CD4-positive, CD25-positive, alpha-beta regulatory T cell (primary cell): ENCODE measurements around the gene TSKS. TPM values are rescaled to one million over a fixed set of nuclear protein-coding genes. Genes with fewer than 3 reads are reported as not detected.
A peak's percentile ranks its signal among the peaks of the same experiment; 100 is the strongest.

Experiments
- ATAC-seq, 2 donors: fragments of 150-1000 bp; cut with Tn5 transposase; one replicate each; pipeline ENCODE4 v1.10.0; 2021; ENCODE audit warnings: low read depth in 2 of 2, moderate number of reproducible peaks in 2 of 2, moderate library complexity in 1 of 2
- DNase-seq, 3 donors: peaks; one replicate each; pipeline versions ENCODE4 v3.0.0 to v3.0.0-alpha.2; 2012 to 2022; ENCODE audit warnings: mixed read lengths in 1 of 3
- H3K27ac ChIP-seq: one replicate; pipeline ENCODE4 v1.7.0; 2013; ENCODE audit warnings: mild to moderate bottlenecking, low read length; ENCODE audit not compliant: insufficient read depth, poor library complexity, severe bottlenecking
- H3K27me3 ChIP-seq: one replicate; pipeline ENCODE4 v1.7.0; 2013; ENCODE audit warnings: low read length; ENCODE audit not compliant: control insufficient read depth, insufficient read depth
- H3K36me3 ChIP-seq: one replicate; pipeline ENCODE4 v1.7.0; 2013; ENCODE audit warnings: mild to moderate bottlenecking, low read length, moderate library complexity; ENCODE audit not compliant: control insufficient read depth, insufficient read depth
- H3K4me1 ChIP-seq: 2 replicates; pipeline ENCODE4 v1.7.0; 2013; ENCODE audit warnings: mild to moderate bottlenecking, low read length; ENCODE audit not compliant: insufficient read depth, control insufficient read depth, poor library complexity, severe bottlenecking
- H3K4me3 ChIP-seq: one replicate; pipeline ENCODE4 v1.7.0; 2013; ENCODE audit warnings: low read depth, mild to moderate bottlenecking, low read length, moderate library complexity
- H3K9me3 ChIP-seq, 2 experiments: 1 replicate in 1 of 2; 2 replicates in 1 of 2; pipeline ENCODE4 v1.7.0; 2013; ENCODE audit warnings: low read length in 2 of 2, mild to moderate bottlenecking in 1 of 2, moderate library complexity in 1 of 2; ENCODE audit not compliant: control insufficient read depth in 2 of 2
- H3K27ac Mint-ChIP-seq, 3 donors: one replicate each; pipeline ENCODE4 v1.8.0; 2020 to 2022; ENCODE audit warnings: mild to moderate bottlenecking in 3 of 3, mixed read lengths in 3 of 3, moderate library complexity in 2 of 3
- H3K27me3 Mint-ChIP-seq: one replicate; pipeline ENCODE4 v1.8.0; 2022; ENCODE audit warnings: mild to moderate bottlenecking, mixed read lengths
- H3K36me3 Mint-ChIP-seq: one replicate; pipeline ENCODE4 v1.8.0; 2020; ENCODE audit warnings: mixed read lengths
- H3K4me1 Mint-ChIP-seq, 4 donors: one replicate each; pipeline ENCODE4 v1.8.0; 2020 to 2022; ENCODE audit warnings: mixed read lengths in 4 of 4, mild to moderate bottlenecking in 1 of 4
- H3K4me3 Mint-ChIP-seq, 4 donors: one replicate each; pipeline ENCODE4 v1.8.0; 2020 to 2022; ENCODE audit warnings: mild to moderate bottlenecking in 4 of 4, mixed read lengths in 4 of 4, moderate library complexity in 3 of 4
- H3K9me3 Mint-ChIP-seq, 7 donors: one replicate each; pipeline ENCODE4 v1.8.0; 2020 to 2022; ENCODE audit warnings: mixed read lengths in 7 of 7, mild to moderate bottlenecking in 3 of 7, moderate library complexity in 2 of 7
- polyA plus RNA-seq, 4 donors: library from polyadenylated mRNA; unstranded; fragments of 300-500 nt; fragmentation: Illumina TruSeq; gene quantifications; one replicate each; pipeline ENCODE4 v1.2.3, GENCODE V29; 2021
- total RNA-seq: library from RNA; stranded (reverse); gene quantifications from one replicate; pipeline ENCODE4 v1.2.3, GENCODE V29; 2022

TSKS gene
- total and polyA plus RNA-seq, 5 donors from 2014 or later = 0.41 to 0.77 (median 0.45) TPM; not detected in 1

DNA sequence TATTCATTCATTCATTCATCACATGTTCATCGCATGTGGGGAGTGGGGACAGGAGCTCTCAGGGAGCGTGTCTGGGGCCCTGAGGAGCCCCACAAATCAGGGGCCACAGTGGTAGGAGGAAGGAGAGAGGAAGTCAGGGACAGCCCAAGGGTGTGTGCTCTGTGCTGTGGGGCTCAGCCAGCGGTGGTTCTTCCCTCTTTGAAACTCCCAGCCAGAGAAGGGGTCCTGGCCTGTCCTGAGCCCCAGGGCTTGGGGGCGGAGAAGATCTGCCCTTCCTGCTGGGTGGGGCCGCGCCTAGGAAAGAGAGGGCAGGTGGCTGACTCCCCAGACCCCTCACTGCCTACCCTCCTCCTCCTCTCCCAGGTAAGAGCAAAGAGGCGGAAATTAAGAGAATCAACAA, 18.3 kb upstream of the TSKS start:
- Mint-ChIP-seq H3K4me3 (no peak overlapping the region), H3K36me3 (peaks cover 34% of the 10 kb centered on the region), H3K27me3 (no peaks in the 10 kb centered on the region), H3K4me1 (peaks cover 0 to 15% (median 10%) of the 10 kb centered on the region in 4 donors), H3K9me3 (peaks cover 0 to 2% (median 0%) of the 10 kb centered on the region in 7 donors), H3K27ac (peak overlapping the region in 2 of 3 donors; percentile 75 to 81)
- no peak overlapping the region for H3K27ac ChIP-seq
- H3K9me3 ChIP-seq = no peaks in the 10 kb centered on the region
- peaks cover 22% of the 10 kb centered on the region for H3K36me3 ChIP-seq
- no peak for ATAC-seq
- no peak for DNase-seq
- no peaks in the 10 kb centered on the region for H3K27me3 ChIP-seq
- H3K4me3 ChIP-seq = no peak overlapping the region
- no peaks in the 10 kb centered on the region for H3K4me1 ChIP-seq

DNA sequence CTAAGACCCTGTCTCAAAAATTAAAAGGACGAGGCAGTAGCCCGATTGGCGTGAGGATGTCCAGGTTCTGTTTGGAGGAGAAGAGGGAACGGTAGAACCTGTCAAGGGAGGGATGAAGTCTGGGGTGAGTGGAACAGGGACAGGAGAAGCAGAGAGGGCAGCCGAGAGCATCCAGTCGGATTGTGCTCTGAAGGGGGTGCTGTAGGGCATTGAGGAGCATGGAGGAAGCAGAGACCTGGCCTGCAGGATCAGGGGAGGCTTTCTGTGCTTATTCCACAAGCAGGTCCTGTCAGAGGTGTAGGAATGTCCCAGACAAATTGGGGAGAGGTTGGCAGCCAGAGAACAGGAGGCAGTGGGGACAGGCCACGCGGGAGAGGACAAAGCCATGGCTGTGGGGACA, 17.8 kb upstream of the TSKS start:
- Mint-ChIP-seq H3K36me3 (peaks cover 34% of the 10 kb centered on the region), H3K27ac (peak overlapping the region; percentile 71 to 81 (median 75)), H3K4me3 (no peak overlapping the region)

GRCh38 chr19:49779731-49780555, 16.8 kb upstream of the TSKS start:
- Histone ChIP-seq H3K4me1 (no peaks in the 10 kb centered on the region), H3K27ac (no peak overlapping the region), H3K4me3 (no peak overlapping the region), H3K27me3 (no peaks in the 10 kb centered on the region), H3K36me3 (peaks cover 20% of the 10 kb centered on the region), H3K9me3 (no peaks in the 10 kb centered on the region)
- peaks cover 0 to 2% (median 0%) of the 10 kb centered on the region in 7 donors for H3K9me3 Mint-ChIP-seq
- no peaks in the 10 kb centered on the region for H3K27me3 Mint-ChIP-seq
- no peak for ATAC-seq
- H3K4me3 Mint-ChIP-seq = no peak overlapping the region
- DNase-seq = peak in 1 of 3 donors; percentile 16
- peaks cover 29% of the 10 kb centered on the region for H3K36me3 Mint-ChIP-seq
- peaks cover 0 to 15% (median 12%) of the 10 kb centered on the region in 4 donors for H3K4me1 Mint-ChIP-seq
- peak overlapping the region in 2 of 3 donors; percentile 81 to 88 for H3K27ac Mint-ChIP-seq

More for the DNA sequence above, 17.8 kb upstream of the TSKS start:
- H3K4me1 ChIP-seq = no peaks in the 10 kb centered on the region
- DNase-seq (no peak), ATAC-seq (no peak)
- H3K4me3 ChIP-seq = no peak overlapping the region
- H3K36me3 ChIP-seq = peaks cover 22% of the 10 kb centered on the region
- no peaks in the 10 kb centered on the region for H3K27me3 ChIP-seq
- H3K9me3 Mint-ChIP-seq = peaks cover 0 to 2% (median 0%) of the 10 kb centered on the region in 7 donors
- peaks cover 0 to 15% (median 12%) of the 10 kb centered on the region in 4 donors for H3K4me1 Mint-ChIP-seq
- H3K27ac ChIP-seq = no peak overlapping the region
- H3K27me3 Mint-ChIP-seq = no peaks in the 10 kb centered on the region
- H3K9me3 ChIP-seq = no peaks in the 10 kb centered on the region

DNA sequence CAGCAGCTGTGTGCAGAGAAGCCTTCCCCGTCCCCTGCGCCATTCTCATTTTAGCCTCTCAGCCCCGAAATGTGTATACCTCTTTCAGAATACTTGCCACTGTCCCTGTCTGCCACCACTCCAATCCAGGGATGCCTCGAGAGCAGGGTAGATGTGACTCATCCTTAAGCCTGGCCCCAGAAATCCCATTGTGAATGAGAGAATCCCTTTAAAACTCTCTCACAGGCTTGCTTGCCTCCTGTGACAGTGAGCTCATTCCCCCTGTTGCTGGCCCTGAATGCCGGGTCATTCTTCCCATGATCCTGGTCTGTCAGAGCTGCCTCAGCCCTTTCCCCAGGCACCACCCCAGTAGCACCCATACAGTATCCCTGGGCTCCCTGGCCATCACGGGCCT, 13.3 kb upstream of the TSKS start:
- Histone ChIP-seq H3K4me1 (no peaks in the 10 kb centered on the region), H3K27me3 (no peaks in the 10 kb centered on the region), H3K4me3 (no peak overlapping the region), H3K27ac (no peak overlapping the region), H3K36me3 (no peaks in the 10 kb centered on the region), H3K9me3 (no peaks in the 10 kb centered on the region)
- Mint-ChIP-seq H3K27ac (peak overlapping the region in 1 of 3 donors; percentile 14), H3K4me1 (peaks cover 0 to 28% (median 18%) of the 10 kb centered on the region in 4 donors), H3K9me3 (peaks cover 0 to 2% (median 0%) of the 10 kb centered on the region in 7 donors), H3K36me3 (peaks cover 26% of the 10 kb centered on the region), H3K4me3 (no peak overlapping the region), H3K27me3 (no peaks in the 10 kb centered on the region)
- DNase-seq (no peak), ATAC-seq (no peak)

GRCh38 chr19:49775742-49776370, 12.8 kb upstream of the TSKS start:
- no peak overlapping the region for H3K4me3 ChIP-seq
- H3K4me1 Mint-ChIP-seq = peaks cover 0 to 28% (median 18%) of the 10 kb centered on the region in 4 donors
- H3K9me3 Mint-ChIP-seq = peaks cover 0 to 2% (median 0%) of the 10 kb centered on the region in 7 donors
- no peaks in the 10 kb centered on the region for H3K27me3 Mint-ChIP-seq
- peaks cover 25% of the 10 kb centered on the region for H3K36me3 Mint-ChIP-seq
- ATAC-seq (no peak), DNase-seq (peak in 1 of 3 donors; percentile 15)
- H3K9me3 ChIP-seq = no peaks in the 10 kb centered on the region
- no peak overlapping the region for H3K4me3 Mint-ChIP-seq
- no peaks in the 10 kb centered on the region for H3K4me1 ChIP-seq
- H3K36me3 ChIP-seq = no peaks in the 10 kb centered on the region
- H3K27ac ChIP-seq = no peak overlapping the region
- H3K27ac Mint-ChIP-seq = peak overlapping the region in 1 of 3 donors; percentile 14
- H3K27me3 ChIP-seq = no peaks in the 10 kb centered on the region

DNA sequence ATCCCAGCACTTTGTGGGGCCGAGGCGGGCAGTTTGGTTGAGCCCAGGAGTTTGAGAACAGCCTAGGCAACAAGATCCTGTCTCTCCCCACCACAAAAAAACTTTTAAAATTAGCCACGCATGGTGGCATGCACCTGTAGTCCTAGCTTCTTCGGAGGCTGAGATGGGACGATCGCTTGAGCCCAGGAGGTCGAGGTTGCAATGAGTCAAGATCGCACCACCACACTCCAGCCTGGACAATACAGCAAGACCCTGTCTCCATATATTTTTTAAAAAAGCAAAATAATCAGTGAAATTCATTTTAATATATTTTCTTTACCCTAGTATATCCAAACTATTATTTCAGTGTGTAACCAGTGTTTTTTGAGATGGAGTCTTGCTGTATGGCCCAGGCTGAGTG, 11.9 kb upstream of the TSKS start:
- no peaks in the 10 kb centered on the region for H3K36me3 ChIP-seq
- peaks cover 0 to 2% (median 0%) of the 10 kb centered on the region in 7 donors for H3K9me3 Mint-ChIP-seq
- H3K36me3 Mint-ChIP-seq = peaks cover 16% of the 10 kb centered on the region
- no peak overlapping the region for H3K27ac ChIP-seq
- H3K9me3 ChIP-seq = no peaks in the 10 kb centered on the region
- H3K4me1 ChIP-seq = no peaks in the 10 kb centered on the region
- no peaks in the 10 kb centered on the region for H3K27me3 Mint-ChIP-seq
- no peak overlapping the region for H3K27ac Mint-ChIP-seq
- no peak overlapping the region for H3K4me3 Mint-ChIP-seq
- DNase-seq (no peak), ATAC-seq (no peak)
- H3K27me3 ChIP-seq = no peaks in the 10 kb centered on the region
- no peak overlapping the region for H3K4me3 ChIP-seq
- H3K4me1 Mint-ChIP-seq = peaks cover 0 to 26% (median 15%) of the 10 kb centered on the region in 4 donors

GRCh38 chr19:49773663-49774350, 10.7 kb upstream of the TSKS start:
- H3K36me3 ChIP-seq = no peaks in the 10 kb centered on the region
- H3K9me3 ChIP-seq = no peaks in the 10 kb centered on the region
- no peak overlapping the region for H3K4me3 ChIP-seq
- peaks cover 14% of the 10 kb centered on the region for H3K36me3 Mint-ChIP-seq
- H3K9me3 Mint-ChIP-seq = no peaks in the 10 kb centered on the region
- no peak overlapping the region for H3K4me3 Mint-ChIP-seq
- no peaks in the 10 kb centered on the region for H3K27me3 Mint-ChIP-seq
- peaks cover 0 to 31% (median 13%) of the 10 kb centered on the region in 4 donors for H3K4me1 Mint-ChIP-seq
- H3K27ac Mint-ChIP-seq = peak overlapping the region in 1 of 3 donors; percentile 46
- DNase-seq (no peak), ATAC-seq (no peak)
- H3K27me3 ChIP-seq = no peaks in the 10 kb centered on the region
- H3K4me1 ChIP-seq = no peaks in the 10 kb centered on the region
- H3K27ac ChIP-seq = no peak overlapping the region
